NOMO-1 treated with DMSO at 0.1 percent for 48 hours (cell line): ENCODE results near the gene QRFPR.
"Not testable (repeated sequence)": the region's sequence is repeated elsewhere in the genome, so short reads cannot be mapped to it uniquely, and the experiment has no call there.

ENCODE experiments used
- DNase-seq: peaks from one replicate; lab custom pipeline; 2025; ENCODE audit not compliant: unreplicated experiment; lab: John Stamatoyannopoulos, UW

The QRFPR gene

GRCh38 chr4:121339824-121340223, 41.0 kb downstream of the QRFPR start:
- DNase-seq: no peak

DNA sequence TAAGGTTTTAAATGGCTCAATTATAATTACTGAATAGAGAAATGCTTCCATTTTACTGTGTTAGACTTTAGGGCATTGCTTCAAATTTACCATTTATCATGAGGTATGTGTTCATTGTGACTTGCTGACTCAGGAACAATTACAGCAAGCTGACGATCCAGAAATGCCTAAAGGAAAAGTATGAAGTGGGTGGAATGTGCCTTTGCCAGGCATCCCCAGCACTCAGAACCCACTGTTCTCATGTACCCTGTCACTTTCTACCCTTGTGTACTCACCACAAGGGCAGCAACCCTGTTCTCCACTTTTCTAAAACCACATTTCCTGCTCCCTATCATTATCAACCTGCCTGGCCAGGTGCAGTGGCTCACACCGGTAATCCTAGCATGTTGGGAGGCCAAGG, 41.5 kb downstream of the QRFPR start:
- DNase-seq: no peak

DNA sequence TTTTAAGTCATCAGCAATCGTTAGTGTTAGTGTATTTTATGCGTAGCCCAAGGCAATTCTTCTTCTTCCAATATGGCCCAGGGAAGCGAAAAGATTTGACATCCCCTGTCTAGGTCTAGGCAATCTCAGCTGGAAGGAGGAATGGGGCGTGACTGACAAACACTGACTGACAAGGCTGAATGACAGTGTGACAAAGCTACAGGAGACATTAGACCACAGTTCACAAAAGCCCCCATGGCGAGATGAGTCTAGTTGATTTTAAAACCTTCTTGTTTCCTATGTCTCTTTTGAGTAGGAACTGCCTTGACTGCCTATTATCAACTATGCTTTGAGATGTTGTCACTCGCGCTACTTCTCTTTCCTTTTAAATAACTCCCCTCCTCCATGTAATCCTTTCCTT, 42.3 kb downstream of the QRFPR start:
- no peak for DNase-seq

DNA sequence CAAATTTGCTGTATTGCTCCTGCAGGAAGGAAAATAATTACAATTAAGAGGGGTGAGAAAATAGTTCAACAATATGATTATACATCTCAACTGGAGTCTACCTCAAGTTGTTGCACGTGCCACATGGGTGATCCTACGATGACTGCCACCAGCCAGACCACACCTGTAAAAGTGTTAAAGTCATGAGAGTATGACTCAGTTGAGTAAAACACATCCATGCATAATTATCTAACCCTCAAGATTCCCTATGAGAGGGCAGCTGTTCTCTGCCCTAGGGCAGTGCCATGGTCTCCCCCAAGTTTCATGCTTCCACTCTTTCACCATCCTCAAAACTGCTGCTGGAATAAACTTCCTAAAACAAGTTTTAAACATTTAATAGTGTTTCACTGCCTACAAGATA, 44.1 kb downstream of the QRFPR start:
- DNase-seq: no peak

GRCh38 chr4:121330180-121330665, 50.6 kb downstream of the QRFPR start:
- DNase-seq: no peak

GRCh38 chr4:121326597-121326996, 54.2 kb downstream of the QRFPR start:
- DNase-seq: no peak

GRCh38 chr4:121324331-121324730, 56.5 kb downstream of the QRFPR start:
- no peak for DNase-seq

DNA sequence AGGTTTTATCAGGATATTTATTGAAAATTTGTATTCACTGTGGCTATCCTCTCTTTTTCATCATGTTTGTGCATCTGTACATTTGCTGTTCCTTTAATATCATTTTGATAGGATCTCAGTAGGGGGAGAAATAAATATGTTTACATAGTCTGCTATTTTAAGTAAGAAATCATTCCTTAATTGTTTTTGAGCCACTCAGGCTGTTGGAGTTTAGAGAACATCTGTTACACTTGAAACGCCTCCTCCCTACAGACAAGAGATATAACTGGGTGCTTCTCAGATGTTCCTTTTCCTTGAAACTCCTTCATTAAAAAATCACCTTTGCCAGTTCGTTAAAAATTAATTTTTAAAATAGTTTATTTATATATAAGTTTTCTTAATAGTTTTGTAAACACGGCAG, 59.4 kb downstream of the QRFPR start:
- no peak for DNase-seq

DNA sequence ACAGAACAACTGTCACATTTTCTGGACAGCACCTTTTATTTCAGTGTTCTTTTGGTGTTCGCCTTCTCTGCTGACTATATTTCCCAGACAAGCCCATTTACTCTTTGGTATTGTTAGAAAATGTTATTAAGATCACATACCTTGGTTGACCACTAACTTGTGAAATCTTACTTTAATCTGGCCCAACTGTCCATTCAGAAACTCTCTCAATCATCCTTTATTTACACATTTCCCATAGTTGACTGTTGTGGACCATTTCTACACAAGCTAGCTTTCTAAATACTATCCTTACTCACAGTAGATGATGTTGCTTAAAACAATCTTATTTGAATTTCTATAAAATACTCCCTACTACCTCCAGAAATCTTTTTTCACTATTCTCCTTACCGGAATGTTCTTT, 64.7 kb downstream of the QRFPR start:
- DNase-seq: no peak

- DNase-seq: not testable (repeated sequence)
These were observed 67.4 kb downstream of the QRFPR start for GRCh38 chr4:121313430-121313829.

DNA sequence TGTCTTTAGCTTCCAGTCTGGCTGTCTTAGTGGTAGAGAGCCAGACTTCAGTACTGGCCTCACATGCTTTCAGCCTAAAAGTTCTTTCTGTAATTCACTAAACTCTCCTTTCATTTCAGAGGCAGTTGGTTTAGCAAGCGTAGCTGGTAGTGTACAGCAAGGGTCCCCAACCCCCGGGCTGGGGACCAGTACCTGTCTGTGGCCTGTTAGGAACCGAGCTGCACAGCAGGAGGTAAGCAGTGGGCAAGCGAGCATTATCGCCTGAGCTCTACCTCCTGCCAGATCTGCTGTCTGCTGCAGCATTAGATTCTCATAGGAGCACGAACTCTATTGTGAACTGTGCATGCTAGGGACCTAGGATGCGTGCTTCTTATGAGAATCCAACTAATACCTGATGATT, 72.0 kb downstream of the QRFPR start:
- DNase-seq: no peak

DNA sequence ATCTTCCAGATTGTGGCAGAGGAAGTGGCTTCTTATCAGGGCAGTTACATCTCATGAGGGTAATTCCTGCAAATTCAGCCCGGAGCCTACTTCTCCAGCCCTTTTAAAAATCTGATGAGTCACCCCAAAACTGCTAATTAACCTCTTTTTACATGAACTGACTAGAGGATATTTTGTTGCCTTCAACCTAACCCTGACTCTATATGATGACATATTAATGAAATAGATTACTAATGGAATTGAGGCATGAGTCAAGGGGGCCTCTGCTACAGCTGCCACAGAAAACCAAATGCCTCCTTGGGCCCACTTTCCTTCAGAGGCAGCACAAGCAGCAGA, 72.5 kb downstream of the QRFPR start:
- no peak for DNase-seq

- DNase-seq: peak; percentile 59
These were observed 73.1 kb downstream of the QRFPR start for GRCh38 chr4:121307445-121308327.

DNA sequence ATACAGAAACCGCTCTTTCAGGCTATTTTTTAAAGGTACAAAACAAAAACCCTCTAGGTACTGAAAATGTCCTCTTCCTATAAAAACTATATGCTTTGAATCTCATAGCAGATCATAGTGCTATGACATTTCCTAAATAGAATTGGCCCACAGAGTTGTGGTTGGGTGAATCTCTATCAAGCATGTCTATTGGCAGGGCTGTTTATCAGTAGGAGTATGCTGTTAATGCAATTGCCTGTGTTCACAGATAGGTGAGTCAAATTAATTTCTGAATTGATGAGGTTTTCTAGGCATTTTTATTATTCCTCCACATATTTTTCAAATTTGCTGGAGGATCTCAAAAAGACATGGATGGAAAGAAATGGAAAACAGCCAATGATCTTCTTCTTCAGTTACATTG, 73.9 kb downstream of the QRFPR start:
- DNase-seq: no peak

DNA sequence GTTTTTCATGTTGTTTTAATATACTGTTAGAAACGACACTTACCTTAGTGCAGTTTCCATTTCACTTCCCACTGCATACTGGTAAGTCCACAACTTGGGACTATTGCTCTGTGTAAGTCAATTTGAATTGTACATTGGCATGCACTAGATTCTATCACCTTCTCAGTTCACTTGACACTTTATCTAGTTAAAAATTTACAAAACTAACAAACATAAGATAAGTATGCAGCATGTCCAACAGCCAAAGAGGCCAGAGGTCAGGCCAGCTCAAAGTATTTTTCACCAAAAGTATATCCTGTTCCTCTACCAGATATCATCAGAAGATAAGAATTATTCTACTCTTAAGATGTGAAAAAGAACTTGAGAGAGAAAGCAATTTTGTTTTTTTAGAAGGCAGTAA, 75.9 kb downstream of the QRFPR start:
- no peak for DNase-seq

DNA sequence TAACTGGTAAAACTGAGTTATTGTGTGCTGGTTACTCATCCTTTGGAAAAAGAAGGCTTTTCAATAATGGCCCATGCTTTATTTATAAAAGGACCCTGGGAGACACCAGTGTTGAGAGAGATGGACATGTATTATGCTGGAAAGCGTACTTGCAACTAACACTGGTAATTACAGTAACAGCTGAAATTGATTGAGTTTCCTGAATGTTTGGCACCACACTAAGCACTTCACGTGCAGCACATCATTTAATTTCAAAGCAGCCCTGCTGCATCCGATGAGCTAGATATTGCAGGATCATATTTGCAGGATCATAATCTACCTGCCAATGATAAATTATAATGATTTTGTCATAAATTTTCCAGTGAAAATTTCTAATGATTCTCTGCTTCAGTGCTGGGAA, 81.5 kb downstream of the QRFPR start:
- DNase-seq: no peak

DNA sequence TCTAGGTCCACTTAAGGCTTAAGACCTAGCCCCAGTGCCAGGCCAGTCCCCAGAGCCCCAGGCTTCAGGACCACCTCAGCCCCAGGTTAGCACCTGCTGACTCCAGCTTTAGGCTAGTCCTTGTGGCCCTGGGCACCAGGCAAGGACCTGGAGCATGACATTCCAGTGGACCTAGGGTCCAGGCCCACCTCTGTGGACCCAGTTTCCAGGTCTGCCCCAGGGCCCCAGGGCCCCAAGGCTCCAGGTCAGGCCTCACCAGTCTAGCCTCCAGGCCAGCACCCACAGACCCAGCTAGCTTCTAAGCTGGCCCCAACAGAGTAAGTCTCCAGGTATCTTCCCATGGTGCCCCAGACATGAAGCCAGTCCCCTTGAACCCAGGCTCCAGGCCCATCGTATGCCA, 97.5 kb downstream of the QRFPR start:
- DNase-seq: no peak

- DNase-seq: no peak
These were observed 100.4 kb downstream of the QRFPR start for GRCh38 chr4:121280425-121280824.

GRCh38 chr4:121278811-121279368, 101.9 kb downstream of the QRFPR start:
- DNase-seq: no peak
